ENCODE data around the gene SLC4A2.

DNA sequence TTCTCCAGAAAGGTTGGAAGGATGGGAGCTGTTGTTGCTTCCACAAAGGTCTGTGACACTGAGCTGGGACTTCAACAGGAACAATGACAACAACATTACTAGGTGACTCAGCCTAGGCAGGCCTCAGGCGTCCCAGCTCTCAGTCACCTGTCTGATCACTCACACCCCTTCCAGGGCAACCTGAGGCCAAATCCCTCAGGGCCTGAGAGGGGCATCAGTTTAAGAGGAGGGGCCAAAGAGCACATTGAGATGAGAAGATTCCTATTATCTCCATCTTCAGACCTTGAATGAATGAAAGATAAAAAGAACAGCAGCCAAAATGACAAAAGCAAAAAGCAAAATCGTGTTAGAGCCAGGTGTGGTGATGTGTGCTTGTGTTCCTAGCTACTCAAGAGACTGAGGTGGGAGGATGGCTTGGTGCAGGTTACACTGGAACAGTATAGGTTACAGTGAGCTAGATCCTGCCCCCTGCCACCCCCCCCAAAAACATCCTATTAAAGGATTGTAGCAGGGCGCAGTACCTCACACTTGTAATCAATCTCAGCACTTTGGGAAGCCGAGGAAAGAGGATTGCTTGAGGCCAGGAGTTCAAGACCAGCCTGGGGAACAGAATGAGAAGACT is 34.8 kb upstream of the SLC4A2 start, which contains the start of gene ATG9B:
- TF ChIP-seq, protein P1, sequence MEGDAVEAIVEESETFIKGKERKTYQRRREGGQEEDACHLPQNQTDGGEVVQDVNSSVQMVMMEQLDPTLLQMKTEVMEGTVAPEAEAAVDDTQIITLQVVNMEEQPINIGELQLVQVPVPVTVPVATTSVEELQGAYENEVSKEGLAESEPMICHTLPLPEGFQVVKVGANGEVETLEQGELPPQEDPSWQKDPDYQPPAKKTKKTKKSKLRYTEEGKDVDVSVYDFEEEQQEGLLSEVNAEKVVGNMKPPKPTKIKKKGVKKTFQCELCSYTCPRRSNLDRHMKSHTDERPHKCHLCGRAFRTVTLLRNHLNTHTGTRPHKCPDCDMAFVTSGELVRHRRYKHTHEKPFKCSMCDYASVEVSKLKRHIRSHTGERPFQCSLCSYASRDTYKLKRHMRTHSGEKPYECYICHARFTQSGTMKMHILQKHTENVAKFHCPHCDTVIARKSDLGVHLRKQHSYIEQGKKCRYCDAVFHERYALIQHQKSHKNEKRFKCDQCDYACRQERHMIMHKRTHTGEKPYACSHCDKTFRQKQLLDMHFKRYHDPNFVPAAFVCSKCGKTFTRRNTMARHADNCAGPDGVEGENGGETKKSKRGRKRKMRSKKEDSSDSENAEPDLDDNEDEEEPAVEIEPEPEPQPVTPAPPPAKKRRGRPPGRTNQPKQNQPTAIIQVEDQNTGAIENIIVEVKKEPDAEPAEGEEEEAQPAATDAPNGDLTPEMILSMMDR (IDR thresholded peaks at IDR 0.05), result no peak
- no peak for TF ChIP-seq POLR2A (IDR thresholded peaks at IDR 0.05)
